A549 (cell line): ENCODE measurements around the gene TSEN54. TPM values are rescaled to one million over a fixed set of nuclear protein-coding genes. Genes with fewer than 3 reads are reported as not detected.

Source experiments
- ATAC-seq, 2 experiments: fragments of 200-7000 bp in 1 of 2; fragments of >200 bp in 1 of 2; cut with Nextera tagmentation in 1 of 2; cut with Tn5 transposase in 1 of 2; 3 replicates each; pipeline versions ENCODE4 v1.8.0 to v1.9.1; 2018 to 2020; ENCODE audit warnings: mild to moderate bottlenecking in 1 of 2, moderate library complexity in 1 of 2
- CTCF ChIA-PET: fragments of 300-600 bp; sonication (Branson Sonifier 250); formaldehyde crosslinking; extraction: SDS; loops from one replicate; lab custom pipeline; 2021; ENCODE audit warnings: antibody characterized with exemption, inconsistent platforms; lab: Yijun Ruan, JAX
- POLR2A ChIA-PET: fragments of 350-600 bp; formaldehyde crosslinking; extraction: SDS; loops from one replicate; lab custom pipeline; 2021; ENCODE audit warnings: antibody characterized with exemption, inconsistent platforms; lab: Yijun Ruan, JAX
- DNase-seq, 2 experiments: peaks; one replicate each; pipeline versions ENCODE4 v3.0.0 to v3.0.0-alpha.2; 2011 to 2016; ENCODE audit warnings: low read depth in 1 of 2, low spot score in 1 of 2
- FAIRE-seq: peaks from 2 replicates; lab custom pipeline; 2011; peaks lifted over from hg19 to GRCh38; lab: Jason Lieb, UNC
- H3K27ac ChIP-seq, 2 experiments: fragments of >200 bp; sonication (Bioruptor Twin); formaldehyde crosslinking; 3 replicates each; pipeline ENCODE4 v1.5.1; 2016 to 2017
- H3K4me1 ChIP-seq: fragments of >200 bp; sonication (Bioruptor Twin); formaldehyde crosslinking; 3 replicates; pipeline ENCODE4 v1.6.1; 2016
- H3K4me2 ChIP-seq: fragments of >200 bp; sonication (Bioruptor Twin); formaldehyde crosslinking; 3 replicates; pipeline ENCODE4 v1.6.1; 2016
- H3K4me3 ChIP-seq: fragments of >200 bp; sonication (Bioruptor Twin); formaldehyde crosslinking; 3 replicates; pipeline ENCODE4 v1.5.1; 2016
- H3K9me3 ChIP-seq: fragments of >200 bp; sonication (Bioruptor Twin); formaldehyde crosslinking; 3 replicates; pipeline ENCODE4 v1.6.1; 2016
- BCL3 ChIP-seq: fragments of >200 bp; sonication (Bioruptor Twin); formaldehyde crosslinking; IDR thresholded peaks from 3 replicates; pipeline ENCODE4 v1.6.1; 2016
- BHLHE40 ChIP-seq: IDR thresholded peaks from 2 replicates; pipeline ENCODE4 v1.6.1; 2012; ENCODE audit warnings: low read depth, low read length, inconsistent platforms
- CBX2 ChIP-seq: fragments of 200-600 bp; sonication (generic); IDR thresholded peaks from 2 replicates; pipeline ENCODE4 v1.6.1; 2016; ENCODE audit warnings: low read depth, mild to moderate bottlenecking, borderline replicate concordance
- CHD2 ChIP-seq: fragments of 150-350 bp; IDR thresholded peaks from 2 replicates; pipeline ENCODE4 v1.6.1; 2014; ENCODE audit warnings: low read length; ENCODE audit not compliant: partially characterized antibody
- CHD4 ChIP-seq: fragments of 200-600 bp; sonication (generic); IDR thresholded peaks from 2 replicates; pipeline ENCODE4 v1.6.1; 2016; ENCODE audit warnings: antibody characterized with exemption, mild to moderate bottlenecking, borderline replicate concordance
- EHF ChIP-seq: fragments of 250-450 bp; sonication (Bioruptor Pico); IDR thresholded peaks from 2 replicates; pipeline ENCODE4 v1.5.0; 2020; ENCODE audit warnings: mild to moderate bottlenecking
- EHMT2 ChIP-seq: fragments of 200-600 bp; sonication (generic); IDR thresholded peaks from 2 replicates; pipeline ENCODE4 v1.6.1; 2016; ENCODE audit warnings: antibody characterized with exemption, low read depth, mild to moderate bottlenecking, moderate library complexity
- ELK1 ChIP-seq: fragments of 150-350 bp; IDR thresholded peaks from 2 replicates; pipeline ENCODE4 v1.6.1; 2014; ENCODE audit warnings: low read depth, mild to moderate bottlenecking, low read length
- FOSB ChIP-seq: fragments of 250-450 bp; sonication (Bioruptor Pico); IDR thresholded peaks from 2 replicates; pipeline ENCODE4 v1.5.0; 2020; ENCODE audit warnings: mild to moderate bottlenecking, moderate library complexity
- FOSL2 ChIP-seq, 2 experiments: fragments of 450-650 bp in 1 of 2; fragments of >200 bp in 1 of 2; sonication (Bioruptor Twin) in 1 of 2; formaldehyde crosslinking; IDR thresholded peaks; 2 replicates each; pipeline versions ENCODE4 v1.5.0 to v1.6.1; 2016 to 2020; ENCODE audit warnings: mild to moderate bottlenecking in 1 of 2, moderate library complexity in 1 of 2
- FOXS1 ChIP-seq: fragments of 250-450 bp; sonication (Bioruptor Pico); IDR thresholded peaks from 2 replicates; pipeline ENCODE4 v1.5.0; 2020; ENCODE audit warnings: mild to moderate bottlenecking, moderate library complexity
- HDAC2 ChIP-seq: fragments of 200-600 bp; sonication (generic); IDR thresholded peaks from 2 replicates; pipeline ENCODE4 v1.6.1; 2016
- HEYL ChIP-seq: fragments of 250-450 bp; sonication (Bioruptor Pico); IDR thresholded peaks from 2 replicates; pipeline ENCODE4 v1.8.0; 2021; ENCODE audit warnings: mild to moderate bottlenecking, moderate library complexity
- HOXB5 ChIP-seq: fragments of 250-450 bp; sonication (Bioruptor Pico); IDR thresholded peaks from 2 replicates; pipeline ENCODE4 v1.5.0; 2020; ENCODE audit warnings: mild to moderate bottlenecking, moderate library complexity
- JUN ChIP-seq, 2 experiments: fragments of >200 bp; sonication (Bioruptor Twin); formaldehyde crosslinking; IDR thresholded peaks; 2 replicates in 1 of 2; 3 replicates in 1 of 2; pipeline ENCODE4 v1.6.1; 2016 to 2017
- KDM1A ChIP-seq: fragments of 200-600 bp; sonication (generic); IDR thresholded peaks from 2 replicates; pipeline ENCODE4 v1.6.1; 2016; ENCODE audit warnings: low read depth, mild to moderate bottlenecking
- MAFK ChIP-seq: fragments of 450-650 bp; IDR thresholded peaks from 2 replicates; pipeline ENCODE4 v1.6.1; 2014; ENCODE audit not compliant: partially characterized antibody
- MYC ChIP-seq: IDR thresholded peaks from 2 replicates; pipeline ENCODE4 v1.6.1; 2012; ENCODE audit warnings: mild to moderate bottlenecking, inconsistent platforms, low read length, improper control_type of control experiment, borderline replicate concordance
- NPAS2 ChIP-seq: fragments of 250-450 bp; sonication (Bioruptor Pico); IDR thresholded peaks from 2 replicates; pipeline ENCODE4 v1.8.0; 2022; ENCODE audit warnings: mild to moderate bottlenecking, moderate library complexity, borderline replicate concordance
- NR3C1 ChIP-seq: fragments of >200 bp; sonication (Bioruptor Twin); formaldehyde crosslinking; IDR thresholded peaks from 3 replicates; pipeline ENCODE4 v1.6.1; 2017
- PHF8 ChIP-seq: fragments of 200-600 bp; sonication (generic); IDR thresholded peaks from 2 replicates; pipeline ENCODE4 v1.6.1; 2016; ENCODE audit warnings: low read depth, mild to moderate bottlenecking, antibody characterized with exemption, moderate library complexity, borderline replicate concordance
- POLR2A ChIP-seq: IDR thresholded peaks from 2 replicates; pipeline ENCODE4 v1.6.1; 2012; ENCODE audit warnings: mild to moderate bottlenecking, low read length
- RAD21 ChIP-seq, 2 experiments: fragments of >200 bp in 1 of 2; sonication (Bioruptor Twin) in 1 of 2; formaldehyde crosslinking in 1 of 2; IDR thresholded peaks in 1 of 2; conservative IDR thresholded peaks in 1 of 2; 2 replicates in 1 of 2; 3 replicates in 1 of 2; pipeline ENCODE4 v1.6.1; 2012 to 2018; ENCODE audit warnings: inconsistent platforms in 1 of 2
- RARB ChIP-seq: fragments of 250-450 bp; sonication (Bioruptor Pico); IDR thresholded peaks from 2 replicates; pipeline ENCODE4 v1.8.0; 2021; ENCODE audit warnings: mild to moderate bottlenecking, moderate library complexity
- RCOR1 ChIP-seq: fragments of 150-350 bp; IDR thresholded peaks from 2 replicates; pipeline ENCODE4 v1.6.1; 2014; ENCODE audit warnings: antibody characterized with exemption, low read length, low read depth
- SMC3 ChIP-seq: fragments of >200 bp; sonication (Bioruptor Twin); formaldehyde crosslinking; IDR thresholded peaks from 3 replicates; pipeline ENCODE4 v1.6.1; 2018; ENCODE audit warnings: inconsistent platforms
- SREBF2 ChIP-seq: fragments of 450-650 bp; IDR thresholded peaks from 2 replicates; pipeline ENCODE4 v1.6.1; 2014; ENCODE audit warnings: mild to moderate bottlenecking, moderate library complexity
- TFCP2L1 ChIP-seq: fragments of 250-450 bp; sonication (Bioruptor Pico); IDR thresholded peaks from 2 replicates; pipeline ENCODE4 v1.5.0; 2021; ENCODE audit warnings: mild to moderate bottlenecking
- TP53 ChIP-seq: fragments of 250-450 bp; sonication (Bioruptor Pico); IDR thresholded peaks from 2 replicates; pipeline ENCODE4 v1.5.0; 2021; ENCODE audit warnings: mild to moderate bottlenecking, moderate library complexity
- ZC3H11A ChIP-seq: fragments of 450-650 bp; IDR thresholded peaks from 2 replicates; pipeline ENCODE4 v1.6.1; 2014; ENCODE audit warnings: antibody characterized with exemption, mild to moderate bottlenecking
- ZFP36 ChIP-seq: fragments of 450-650 bp; IDR thresholded peaks from 2 replicates; pipeline ENCODE4 v1.6.1; 2014; ENCODE audit warnings: borderline replicate concordance; ENCODE audit not compliant: partially characterized antibody
- ZNF302 ChIP-seq: fragments of 250-450 bp; sonication (Bioruptor Pico); IDR thresholded peaks from 2 replicates; pipeline ENCODE4 v1.9.0; 2021; ENCODE audit warnings: inconsistent platforms, mild to moderate bottlenecking, moderate library complexity
- WGBS: methylation state at CpG from one replicate; pipeline ENCODE4 v1.1.6; 2017; ENCODE audit errors: missing lambda C conversion rate; 5-methylcytosine and 5-hydroxymethylcytosine counted together
- polyA plus RNA-seq, 4 experiments: library from polyadenylated mRNA; depleted of rRNA in 3 of 4; stranded (reverse); fragments of >200 nt; fragmentation: RNase III in 1 of 4; extraction: RNeasy Plus Mini Kit Qiagen cat#74134 plus additional on column Dnase treatment in 1 of 4; gene quantifications; 2 replicates in 3 of 4; 3 replicates in 1 of 4; pipeline ENCODE4 v1.2.3, GENCODE V29; 2011 to 2017

TSEN54 gene
- polyA plus RNA-seq, 2 of the 4 experiments (the other 2 are of a cell fraction) = 24.8 to 38.4 TPM

- Histone ChIP-seq H3K4me1 (peaks cover 30% of the 10 kb centered on the region), H3K4me2 (peak overlapping the region; percentile 41), H3K4me3 (no peak overlapping the region), H3K9me3 (no peaks in the 10 kb centered on the region), H3K27ac (peak overlapping the region; percentile 47 to 69; a peak in 4 of 6 replicates)
- CTCF ChIA-PET = interaction anchor here (0.6 to 3.7 kb wide), 9 partner anchors 9 to 184 kb away, joined by 3 to 21 read pairs (median 4); partner anchors contain the start of gene SMIM5
- ATAC-seq (peak; percentile 81 to 84), FAIRE-seq (no peak), DNase-seq (peak; percentile 59 to 70)
- POLR2A ChIA-PET = interaction anchor here (0.7 to 1.5 kb wide), 2 partner anchors 159 to 215 kb away, joined by 4 read pairs; partner anchors contain the start of gene GRB2
- WGBS = 53% methylated on average over 6 of the region's 7 CpGs
- TF ChIP-seq MAFK (peak; percentile 2), SMC3 (0 out of 3 replicates have a peak, but pooled peaks have one; percentile 8), BHLHE40 (no peak), ELK1 (no peak), KDM1A (no peak), HDAC2 (no peak), CHD2 (no peak), CBX2 (no peak), MYC (no peak), RAD21 (conservative IDR thresholded peaks at IDR 0.05 in 1 of 2, IDR thresholded peaks at IDR 0.05 in 1 of 2) (no peak), PHF8 (no peak), ZC3H11A (no peak), EHMT2 (no peak), ZFP36 (no peak), CHD4 (no peak), HEYL (CRISPR knock-in tag) (no peak), SREBF2 (no peak), BCL3 (no peak), FOSL2 (IDR thresholded peaks at IDR 0.05) (no peak), FOSL2 (CRISPR knock-in tag; IDR thresholded peaks at IDR 0.05) (peak; percentile 27; the same call in 1 of the 2 replicates), RARB (CRISPR knock-in tag) (no peak), TFCP2L1 (CRISPR knock-in tag) (no peak), EHF (CRISPR knock-in tag) (no peak), POLR2A (no peak)
These were observed 48.7 kb downstream of the TSEN54 start for GRCh38 chr17:75565066-75565465.

GRCh38 chr17:75565618-75566017 is 49.3 kb downstream of the TSEN54 start:
- H3K4me2 ChIP-seq = peak overlapping the region; percentile 41
- TF ChIP-seq FOSB (no peak), FOXS1 (CRISPR knock-in tag) (no peak), ZNF302 (CRISPR knock-in tag) (no peak), TFCP2L1 (CRISPR knock-in tag) (no peak), TP53 (CRISPR knock-in tag) (no peak), JUN (IDR thresholded peaks at IDR 0.05) (no peak), NPAS2 (CRISPR knock-in tag) (no peak), RCOR1 (no peak), NR3C1 (no peak), CHD4 (no peak), HOXB5 (no peak), RAD21 (conservative IDR thresholded peaks at IDR 0.05 in 1 of 2, IDR thresholded peaks at IDR 0.05 in 1 of 2) (no peak)
- no peak for DNase-seq
- no peak overlapping the region for H3K4me3 ChIP-seq
- ATAC-seq = no peak
- H3K9me3 ChIP-seq = no peaks in the 10 kb centered on the region
- FAIRE-seq = no peak
- H3K27ac ChIP-seq = peak overlapping the region; percentile 15 to 69; a peak in 4 of 6 replicates
- POLR2A ChIA-PET = interaction anchor here (0.7 to 1.5 kb wide), 2 partner anchors 160 to 214 kb away, joined by 4 read pairs; partner anchors contain the start of gene GRB2
- WGBS = 94% methylated on average over 6 of the region's 6 CpGs
- CTCF ChIA-PET = interaction anchor here (0.8 to 3.7 kb wide), 9 partner anchors 7 to 183 kb away, joined by 3 to 21 read pairs (median 4); partner anchors contain the start of gene SMIM5
- peaks cover 27% of the 10 kb centered on the region for H3K4me1 ChIP-seq
